Measurements from ENCODE around the gene STXBP4. TPM values are rescaled to one million over a fixed set of nuclear protein-coding genes. Genes with fewer than 3 reads are reported as not detected.

The STXBP4 gene
- total RNA-seq, 6 donors from 2014 or later = 9.1 to 24.7 (median 11.9) TPM

DNA sequence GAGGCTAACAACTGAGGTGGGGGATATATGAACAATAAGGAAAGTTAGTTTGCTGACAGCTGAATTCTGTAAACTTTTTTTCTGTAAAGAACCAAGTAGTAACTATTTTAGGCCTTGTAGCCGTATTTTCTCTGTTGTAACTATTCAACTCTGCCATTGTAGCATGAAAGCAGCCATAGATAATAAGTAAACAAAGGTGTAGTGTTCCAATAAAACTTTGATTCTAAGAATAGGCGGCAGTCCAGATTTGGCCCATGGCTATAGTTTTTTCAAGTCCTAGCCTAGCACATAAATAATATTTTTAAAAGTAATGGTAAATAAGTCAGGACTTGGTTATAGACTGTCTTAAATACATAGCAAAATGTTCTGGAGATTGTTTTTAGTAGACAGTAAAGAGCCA is 142.0 kb downstream of the STXBP4 start:
- Histone ChIP-seq H3K4me1 (no peaks in the 10 kb centered on the region), H3K27me3 (no peaks in the 10 kb centered on the region), H3K9me3 (no peaks in the 10 kb centered on the region), H3K27ac (no peak overlapping the region), H3K4me3 (no peak overlapping the region), H3K36me3 (no peaks in the 10 kb centered on the region)
- no peak for ATAC-seq (ENCODE audit: low FRiP score in 2 of 2)
- WGBS, 2 donors = 90% methylated on average over 2 of the region's 2 CpGs
- DNase-seq = no peak
- TF ChIP-seq EP300 (IDR thresholded peaks at IDR 0.05) = no peak
- no peak for TF ChIP-seq POLR2A (IDR thresholded peaks at IDR 0.05)
- TF ChIP-seq CTCF (IDR thresholded peaks at IDR 0.05) = no peak
- TF ChIP-seq POLR2AphosphoS5 (IDR thresholded peaks at IDR 0.05) = no peak

DNA sequence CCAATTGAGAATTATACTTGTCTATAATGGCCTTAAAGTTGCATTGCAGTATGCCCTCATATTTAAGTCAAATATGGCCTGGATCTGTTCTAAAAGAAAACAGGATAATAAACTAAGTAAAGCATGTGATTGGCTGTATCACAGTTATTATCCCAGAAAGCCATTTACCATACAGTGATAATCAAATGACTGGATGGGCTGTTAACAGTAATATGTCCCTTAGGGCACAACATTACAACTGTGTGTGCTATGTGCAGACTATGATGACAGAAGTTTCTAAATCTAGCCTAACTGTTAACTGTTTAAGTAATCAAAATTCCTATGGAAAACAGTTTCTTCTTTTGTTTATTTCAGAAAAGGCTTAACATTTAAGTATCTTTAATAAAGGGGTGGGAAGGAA is 145.7 kb downstream of the STXBP4 start:
- Histone ChIP-seq H3K36me3 (no peaks in the 10 kb centered on the region), H3K4me3 (no peak overlapping the region), H3K9me3 (no peaks in the 10 kb centered on the region), H3K27me3 (no peaks in the 10 kb centered on the region), H3K4me1 (peaks cover 0 to 12% (median 3%) of the 10 kb centered on the region in 4 donors), H3K27ac (no peak overlapping the region)
- DNase-seq (no peak), ATAC-seq (ENCODE audit: low FRiP score in 2 of 2) (no peak)
- no peak for TF ChIP-seq EP300 (IDR thresholded peaks at IDR 0.05)
- TF ChIP-seq POLR2AphosphoS5 (IDR thresholded peaks at IDR 0.05) = no peak
- TF ChIP-seq CTCF (IDR thresholded peaks at IDR 0.05) = no peak
- no peak for TF ChIP-seq POLR2A (IDR thresholded peaks at IDR 0.05)

DNA sequence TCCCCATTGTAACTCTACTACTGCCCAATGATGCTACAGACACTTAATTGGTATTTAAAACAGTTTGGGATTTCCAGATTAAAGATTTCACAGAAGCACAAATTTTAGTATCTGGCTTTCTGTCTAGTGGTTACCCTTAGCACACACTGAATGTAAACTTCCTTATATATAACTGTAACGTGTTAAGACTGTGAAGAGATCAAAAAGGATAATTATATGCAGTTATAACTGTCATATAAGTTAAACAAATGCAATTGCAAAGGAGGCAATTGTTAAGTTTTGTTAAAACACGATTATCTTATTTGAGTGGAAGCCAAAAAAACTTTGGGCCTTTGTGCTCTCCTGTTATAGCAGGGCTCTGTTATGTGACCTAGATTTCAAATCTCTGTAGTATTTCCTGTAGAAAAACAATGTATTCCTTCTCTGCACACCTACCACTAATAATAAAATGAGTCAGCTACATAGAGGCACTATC is 147.9 kb downstream of the STXBP4 start:
- DNase-seq (no peak), ATAC-seq (ENCODE audit: low FRiP score in 2 of 2) (no peak)
- TF ChIP-seq EP300 (IDR thresholded peaks at IDR 0.05) = no peak
- TF ChIP-seq POLR2A (IDR thresholded peaks at IDR 0.05) = no peak
- TF ChIP-seq CTCF (IDR thresholded peaks at IDR 0.05) = no peak
- no peak for TF ChIP-seq POLR2AphosphoS5 (IDR thresholded peaks at IDR 0.05)
- Histone ChIP-seq H3K36me3 (no peaks in the 10 kb centered on the region), H3K27me3 (no peaks in the 10 kb centered on the region), H3K9me3 (no peaks in the 10 kb centered on the region), H3K4me1 (peaks cover 0 to 12% (median 3%) of the 10 kb centered on the region in 4 donors), H3K4me3 (no peak overlapping the region), H3K27ac (no peak overlapping the region)
- WGBS, 2 donors = 13 to 21% methylated on average over 2 of the region's 2 CpGs

DNA sequence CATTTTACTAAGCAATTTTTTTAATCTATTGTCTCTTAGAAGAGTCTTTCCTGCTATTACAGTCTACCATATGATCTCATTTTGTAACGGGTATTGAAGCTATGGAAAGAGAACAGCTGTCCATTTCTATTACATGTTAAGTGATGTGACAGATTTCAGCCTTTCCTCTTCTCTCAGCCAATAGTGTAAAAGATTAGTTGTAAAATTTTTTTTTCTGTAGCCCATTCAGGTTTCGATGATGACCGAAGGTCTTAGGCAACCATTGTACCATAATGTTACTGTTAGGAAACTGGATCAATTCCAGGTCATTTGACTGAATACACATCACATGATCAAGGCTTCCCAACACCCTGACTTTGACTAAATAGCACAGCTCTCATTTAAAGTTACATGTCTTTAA is 148.6 kb downstream of the STXBP4 start:
- H3K4me3 ChIP-seq = no peak overlapping the region
- DNase-seq = no peak
- no peaks in the 10 kb centered on the region for H3K9me3 ChIP-seq
- no peak overlapping the region for H3K27ac ChIP-seq
- peaks cover 0 to 12% (median 3%) of the 10 kb centered on the region in 4 donors for H3K4me1 ChIP-seq
- no peak for TF ChIP-seq EP300 (IDR thresholded peaks at IDR 0.05)
- TF ChIP-seq POLR2AphosphoS5 (IDR thresholded peaks at IDR 0.05) = no peak
- TF ChIP-seq CTCF (IDR thresholded peaks at IDR 0.05) = no peak
- TF ChIP-seq POLR2A (IDR thresholded peaks at IDR 0.05) = no peak
- H3K27me3 ChIP-seq = no peaks in the 10 kb centered on the region
- 37 to 49% methylated on average over 3 of the region's 3 CpGs for WGBS, 2 donors
- no peaks in the 10 kb centered on the region for H3K36me3 ChIP-seq
- ATAC-seq (ENCODE audit: low FRiP score in 2 of 2) = no peak

DNA sequence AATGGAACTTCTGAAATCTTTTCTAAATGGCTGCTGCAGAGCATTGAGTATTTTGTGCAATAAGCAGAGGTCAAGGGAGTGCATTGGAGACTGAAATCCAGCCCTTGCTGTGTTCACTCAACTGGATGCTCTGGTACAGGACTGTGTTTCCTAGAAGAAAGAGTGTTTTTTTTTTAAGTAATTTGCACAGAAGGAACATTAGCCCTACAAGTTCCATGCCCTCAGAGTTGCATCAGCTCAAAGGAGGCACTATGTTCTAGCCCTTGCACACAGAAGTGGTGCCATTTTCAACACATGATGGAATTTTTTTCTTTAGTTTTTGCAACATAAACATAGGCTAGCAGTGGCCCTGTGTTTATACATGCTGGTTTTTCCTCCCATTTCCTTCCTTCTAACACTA is 152.1 kb downstream of the STXBP4 start:
- TF ChIP-seq CTCF (IDR thresholded peaks at IDR 0.05) (no peak), POLR2AphosphoS5 (IDR thresholded peaks at IDR 0.05) (no peak), POLR2A (IDR thresholded peaks at IDR 0.05) (no peak), EP300 (IDR thresholded peaks at IDR 0.05) (no peak)

More for the DNA sequence above, 152.1 kb downstream of the STXBP4 start:
- Histone ChIP-seq H3K27me3 (no peaks in the 10 kb centered on the region), H3K36me3 (no peaks in the 10 kb centered on the region), H3K9me3 (no peaks in the 10 kb centered on the region), H3K4me1 (peaks cover 0 to 12% (median 3%) of the 10 kb centered on the region in 4 donors), H3K4me3 (no peak overlapping the region), H3K27ac (no peak overlapping the region)
- ATAC-seq (ENCODE audit: low FRiP score in 2 of 2) (no peak), DNase-seq (no peak)
